Stimulated activated CD4-positive, alpha-beta T cell treated with anti-CD3 and anti-CD28 coated beads, Interleukin-4, amount 100 ng/mL, for 1 hour (primary cell): ENCODE measurements around the gene ADAM22.

Source experiments
- DNase-seq: peaks from one replicate; pipeline ENCODE4 v3.0.0-alpha.2; 2020

The ADAM22 gene

GRCh38 chr7:88042803-88043202, 108.8 kb downstream of the ADAM22 start:
- no peak for DNase-seq

GRCh38 chr7:88044069-88044468, 110.0 kb downstream of the ADAM22 start:
- DNase-seq = no peak

GRCh38 chr7:88046839-88047573, 113.0 kb downstream of the ADAM22 start:
- no peak for DNase-seq

DNA sequence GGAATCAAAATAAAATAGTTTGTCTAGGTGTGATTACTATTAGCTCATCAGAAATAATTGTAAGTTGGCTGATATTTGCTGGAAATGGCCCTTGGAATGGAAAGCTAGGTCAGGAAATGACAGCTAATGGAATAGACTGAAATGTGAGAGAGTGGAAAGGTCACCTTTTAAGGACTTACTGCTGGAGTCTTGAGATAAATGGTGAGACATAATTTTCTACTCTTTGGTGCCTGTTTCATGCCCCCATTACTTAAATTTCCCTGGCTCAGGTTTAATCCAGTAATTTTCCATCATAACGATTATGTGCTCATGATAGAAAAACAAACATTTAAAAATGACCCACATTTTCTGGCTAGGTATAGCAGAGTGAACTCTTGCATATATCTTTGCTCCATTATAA, 123.6 kb downstream of the ADAM22 start:
- DNase-seq = no peak

GRCh38 chr7:88062238-88062637, 128.2 kb downstream of the ADAM22 start:
- DNase-seq = no peak

DNA sequence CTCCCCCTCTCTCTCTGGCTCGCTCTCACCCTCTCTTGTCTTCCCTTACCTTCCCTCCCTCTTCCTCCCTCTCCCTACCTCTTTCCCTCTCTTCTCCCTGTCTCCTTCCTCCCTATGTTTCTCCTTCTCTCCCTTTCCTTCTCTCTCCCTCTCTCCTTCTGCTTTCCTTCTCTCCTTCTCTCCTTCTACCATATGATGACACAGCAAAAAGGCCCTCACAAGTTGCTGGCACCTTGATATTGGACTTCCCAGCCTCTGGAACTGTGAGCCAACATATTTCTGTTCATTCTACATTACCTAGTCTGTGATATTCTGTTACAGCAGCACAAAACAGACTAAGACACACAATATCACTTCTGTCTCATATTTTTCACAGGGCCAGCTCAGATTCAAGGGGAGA, 135.0 kb downstream of the ADAM22 start:
- no peak for DNase-seq

DNA sequence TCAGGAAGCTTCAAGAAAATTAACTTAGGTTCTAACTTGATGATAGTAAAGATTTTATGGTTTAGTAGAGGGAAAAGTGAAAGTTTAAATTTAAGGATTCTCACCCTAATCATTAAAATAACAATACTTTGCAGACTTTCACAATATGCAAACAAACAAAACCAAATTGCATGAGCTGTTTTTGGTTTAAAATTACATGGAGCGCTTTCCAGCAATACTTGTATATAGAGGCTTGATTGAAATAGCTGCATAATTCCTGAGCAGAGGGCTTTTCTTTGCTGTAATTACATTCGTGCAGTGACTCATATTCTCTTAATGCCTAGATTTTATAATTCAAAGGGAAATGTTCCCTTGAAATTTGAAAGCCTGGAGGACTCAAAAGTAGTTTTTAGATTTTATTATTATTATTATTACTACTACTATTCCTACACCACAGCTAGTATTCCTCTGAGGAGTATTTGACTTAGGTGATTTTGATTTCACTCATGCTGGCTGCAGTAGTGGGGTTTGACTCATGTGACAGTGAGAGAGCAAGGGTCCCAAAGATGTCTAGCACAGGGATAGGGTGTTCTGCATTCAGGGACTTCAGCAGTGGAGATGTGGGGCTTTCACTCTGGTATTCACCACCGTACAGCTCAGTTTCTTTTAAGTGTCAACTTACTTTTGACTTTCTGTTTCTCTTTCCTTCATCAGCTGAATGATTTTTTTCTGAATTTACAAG, 138.1 kb downstream of the ADAM22 start:
- no peak for DNase-seq

GRCh38 chr7:88072715-88073055, 138.6 kb downstream of the ADAM22 start:
- DNase-seq = no peak

DNA sequence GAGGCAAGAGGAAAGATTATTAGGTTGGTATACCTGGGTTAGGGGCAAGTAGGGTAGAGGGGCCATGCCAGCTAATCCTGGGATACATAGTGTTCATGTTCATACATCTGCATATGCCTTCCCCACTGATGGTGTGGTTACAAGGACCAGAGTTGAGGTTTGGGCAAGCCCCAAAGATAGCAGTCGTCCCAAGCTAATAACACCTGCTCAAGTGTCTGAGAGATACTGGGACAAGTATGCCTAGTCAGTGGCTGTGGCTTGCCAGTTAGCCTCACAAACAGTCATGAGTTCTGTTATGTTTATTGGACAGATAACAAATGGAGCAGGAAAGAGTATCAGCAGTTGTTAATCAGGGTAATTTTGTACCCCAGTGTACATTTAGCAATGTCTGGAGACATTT, 139.6 kb downstream of the ADAM22 start:
- no peak for DNase-seq

- DNase-seq = no peak
Measured at GRCh38 chr7:88075216-88075615, 141.2 kb downstream of the ADAM22 start.

DNA sequence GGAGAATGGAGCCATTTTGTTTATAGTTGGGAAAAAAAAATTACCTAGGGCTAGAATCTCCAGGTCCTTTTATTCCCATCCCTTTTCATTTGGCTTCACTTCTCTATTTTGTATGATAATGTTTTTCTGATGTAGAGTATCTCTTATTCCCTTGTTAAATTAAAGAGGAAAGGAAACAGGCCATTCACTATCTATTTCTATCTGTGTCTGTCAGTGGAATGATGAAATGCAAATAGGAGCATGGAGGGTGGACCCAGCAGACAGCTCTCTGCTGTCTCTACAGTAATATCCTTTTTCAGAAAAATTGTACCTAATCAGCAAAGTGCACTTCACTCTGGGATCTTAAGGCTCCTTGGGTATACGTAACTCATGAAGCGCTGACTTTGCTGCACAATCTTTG, 149.8 kb downstream of the ADAM22 start:
- no peak for DNase-seq

GRCh38 chr7:88089561-88089960, 155.5 kb downstream of the ADAM22 start:
- DNase-seq = no peak

GRCh38 chr7:88090240-88090639, 156.2 kb downstream of the ADAM22 start:
- DNase-seq = no peak

DNA sequence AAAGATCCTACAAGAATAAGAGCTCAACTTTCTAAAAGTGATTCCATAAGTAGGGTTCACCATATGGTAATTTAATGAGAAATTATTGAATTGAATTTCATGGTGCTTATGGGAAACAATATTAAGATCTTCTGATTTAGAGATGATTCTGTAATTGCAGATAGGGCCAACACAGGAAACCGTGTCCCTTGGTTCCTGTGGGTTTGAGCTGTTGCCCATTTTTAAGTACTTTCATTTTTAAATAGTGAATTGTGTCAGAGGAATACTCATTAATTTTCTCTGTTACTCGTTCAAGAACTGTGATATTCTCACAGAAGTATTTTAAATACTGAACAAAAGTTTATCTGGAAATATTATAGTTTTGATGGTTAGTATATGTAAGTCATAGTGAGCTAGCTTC, 156.6 kb downstream of the ADAM22 start:
- DNase-seq = no peak

DNA sequence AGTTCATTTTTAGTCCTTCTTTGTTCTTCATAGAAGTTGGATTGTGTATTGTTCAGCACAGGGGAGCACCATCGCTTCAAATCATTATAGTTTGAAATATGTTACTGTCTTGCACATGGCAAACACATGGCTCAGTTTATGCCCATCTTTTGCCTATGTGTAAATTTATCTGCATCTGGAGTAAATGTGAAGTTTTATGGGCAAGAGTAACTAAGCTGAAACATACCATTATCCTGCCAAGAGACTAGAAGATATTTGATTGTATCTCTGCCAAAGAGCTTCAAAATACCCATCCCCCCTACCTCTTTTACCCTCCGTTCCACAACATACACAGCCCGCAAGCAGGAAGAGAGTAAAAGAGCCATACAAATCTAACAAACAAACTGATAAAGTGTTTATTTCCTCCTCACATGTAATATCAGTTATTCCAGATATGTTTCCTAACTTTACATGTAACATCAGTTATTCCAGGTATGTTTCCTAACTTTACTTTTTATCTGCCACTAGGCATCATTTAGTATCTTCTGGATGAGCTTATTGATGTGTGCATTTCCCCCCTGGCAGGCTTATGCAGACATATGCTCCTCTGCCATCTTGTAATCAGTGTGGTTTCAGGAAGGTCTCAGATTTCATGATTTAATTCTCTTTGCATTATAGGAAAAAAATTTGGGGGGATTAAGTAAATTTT, 158.1 kb downstream of the ADAM22 start:
- no peak for DNase-seq

DNA sequence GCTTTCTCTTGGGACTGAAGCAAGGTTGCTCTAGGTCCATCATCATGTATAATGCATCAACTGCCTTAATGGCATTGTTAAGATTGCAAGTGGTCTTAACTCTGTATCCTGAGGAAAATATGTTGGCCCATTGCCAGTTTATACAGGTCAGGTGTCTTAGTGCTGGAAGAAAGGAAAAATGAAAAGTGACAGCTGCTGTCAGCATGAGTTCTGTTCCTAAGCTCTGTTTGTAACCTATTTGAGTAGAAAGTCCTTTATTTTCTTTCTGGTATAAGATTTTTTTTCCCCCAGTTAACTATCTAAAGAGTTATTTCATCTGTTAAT, 158.6 kb downstream of the ADAM22 start:
- DNase-seq = no peak

- no peak for DNase-seq
Measured at GRCh38 chr7:88101769-88102168, 167.7 kb downstream of the ADAM22 start.

- DNase-seq = no peak
Measured at GRCh38 chr7:88102675-88103074, 168.6 kb downstream of the ADAM22 start.

DNA sequence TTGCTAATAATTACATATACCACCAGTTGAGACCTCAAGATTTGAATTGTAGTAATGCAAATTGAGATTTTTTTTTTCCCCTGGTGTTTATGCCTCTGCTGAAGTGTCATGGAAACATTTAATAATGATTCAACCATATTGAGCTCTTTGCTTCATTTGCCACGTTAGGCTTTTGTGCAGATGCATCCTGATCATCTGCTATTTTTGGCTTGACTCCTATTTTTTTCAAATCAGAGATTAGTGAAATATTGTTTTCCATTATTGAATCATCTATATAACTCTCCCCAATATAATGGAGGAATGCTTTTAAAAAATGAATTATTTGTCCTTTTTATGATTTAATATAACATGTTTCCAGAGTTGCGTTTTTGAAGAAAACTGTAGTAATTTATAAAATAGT, 170.7 kb downstream of the ADAM22 start:
- DNase-seq = no peak

DNA sequence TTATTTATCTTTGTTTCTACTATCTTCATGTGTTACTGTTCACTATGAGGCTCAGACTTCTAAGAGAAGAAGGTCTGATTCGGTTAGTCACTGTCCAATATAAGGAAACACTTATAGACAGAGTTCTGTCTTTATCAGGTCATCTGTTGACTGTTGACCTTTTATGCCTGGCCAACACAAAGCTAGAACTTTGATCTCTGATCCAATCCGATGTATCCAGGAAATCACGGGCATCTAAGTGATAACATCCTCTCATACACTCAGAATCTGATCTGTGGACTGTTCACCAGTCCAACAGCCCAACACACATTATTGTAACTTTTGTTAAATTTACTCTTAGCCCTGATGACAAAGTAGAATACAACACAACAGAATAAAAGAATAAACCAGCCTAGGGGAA, 171.2 kb downstream of the ADAM22 start:
- no peak for DNase-seq

DNA sequence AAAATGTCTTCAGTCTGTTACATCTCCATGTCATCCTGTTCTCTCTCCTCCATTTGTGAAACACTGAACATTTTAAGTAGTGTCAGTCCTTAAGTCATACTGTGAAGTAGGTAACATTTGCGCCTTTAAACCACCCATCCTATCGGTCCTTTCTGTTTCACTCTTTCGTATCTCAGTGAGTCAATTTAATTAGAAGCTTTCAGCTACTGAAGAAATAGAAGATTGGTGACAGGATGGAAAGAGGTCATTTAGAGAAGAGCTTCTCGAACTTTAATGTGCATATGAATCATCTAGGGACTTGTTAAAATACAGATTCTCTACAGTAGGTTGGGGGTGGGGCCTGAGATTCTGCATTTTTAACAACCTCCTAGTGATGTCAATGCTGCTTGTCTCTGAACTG, 172.4 kb downstream of the ADAM22 start:
- DNase-seq = no peak

- DNase-seq = no peak
Measured at GRCh38 chr7:88109612-88110011, 175.6 kb downstream of the ADAM22 start.

GRCh38 chr7:88111140-88111743, 177.2 kb downstream of the ADAM22 start:
- no peak for DNase-seq

- no peak for DNase-seq
Measured at GRCh38 chr7:88111954-88112471, 178.0 kb downstream of the ADAM22 start.
